Measurements from ENCODE around the gene MANF.

The MANF gene

GRCh38 chr3:51436998-51437639, 52.0 kb downstream of the MANF start:
- DNase-seq (ENCODE audit: low read depth): no peak
- TF ChIP-seq CTCF (conservative IDR thresholded peaks at IDR 0.05; ENCODE audit: control insufficient read depth, insufficient read depth, low read depth, low read length): no peak

More at GRCh38 chr3:51436998-51437639, 52.0 kb downstream of the MANF start:
- H3K4me3 ChIP-seq (ENCODE audit: control insufficient read depth, low read depth, low read length): no peak overlapping the region

Data from fibroblast of mammary gland (primary cell).